Activated effector memory CD4-positive, alpha-beta T cell treated with Interleukin-2 at 50 U/mL for 16 hours (primary cell): ENCODE results near the gene RNF208.
A peak's percentile ranks its signal among the peaks of the same experiment; 100 is the strongest.

Source experiments
- DNase-seq: peaks from one replicate; pipeline ENCODE4 v3.0.0-alpha.2; 2020

RNF208 gene

GRCh38 chr9:137237759-137238726 is 16.0 kb upstream of the RNF208 start:
- no peak for DNase-seq

- DNase-seq, result no peak
Observed at GRCh38 chr9:137236936-137237421, 14.9 kb upstream of the RNF208 start.

- DNase-seq, result peak; percentile 81
Observed at GRCh38 chr9:137236238-137236935, 14.3 kb upstream of the RNF208 start.

- no peak for DNase-seq
Observed at GRCh38 chr9:137235424-137236237, 13.6 kb upstream of the RNF208 start.

- DNase-seq, result no peak
Observed at GRCh38 chr9:137234758-137235423, 12.9 kb upstream of the RNF208 start.

- DNase-seq, result no peak
Observed at GRCh38 chr9:137234055-137234697, 12.1 kb upstream of the RNF208 start.

- DNase-seq, result no peak
Observed at GRCh38 chr9:137233143-137233980, 11.3 kb upstream of the RNF208 start.

GRCh38 chr9:137232510-137232909 is 10.5 kb upstream of the RNF208 start:
- no peak for DNase-seq

- DNase-seq, result no peak
Observed at GRCh38 chr9:137232101-137232500, 10.1 kb upstream of the RNF208 start.

- no peak for DNase-seq
Observed at GRCh38 chr9:137231372-137232039, 9.5 kb upstream of the RNF208 start.

- DNase-seq, result no peak
Observed at GRCh38 chr9:137230705-137231371, 8.8 kb upstream of the RNF208 start, which contains the start of gene SLC34A3. Gene SLC34A3, plus strand, starts transcription at chr9:137230901. Its CDS starts 802 bp downstream, at chr9:137231703.

- DNase-seq, result no peak
Observed at GRCh38 chr9:137229903-137230704, 8.1 kb upstream of the RNF208 start.

- no peak for DNase-seq
Observed at GRCh38 chr9:137228968-137229896, 7.2 kb upstream of the RNF208 start.

- DNase-seq, result no peak
Observed at GRCh38 chr9:137228506-137228967, 6.5 kb upstream of the RNF208 start.

GRCh38 chr9:137227853-137228505 is 5.9 kb upstream of the RNF208 start:
- no peak for DNase-seq

GRCh38 chr9:137227054-137227852 is 5.2 kb upstream of the RNF208 start, which contains the start of gene RNF224:
Gene RNF224, plus strand, starts transcription at chr9:137227502. Its CDS starts 834 bp downstream, at chr9:137228336.
- peak; percentile 69 for DNase-seq
